Nephron (organoid): Measurements from ENCODE around the gene UNC13B.

Experiments used
- H3K27ac Mint-ChIP-seq, 3 experiments: 2 replicates each; pipeline ENCODE4 v1.8.0; 2020; ENCODE audit warnings: mixed read lengths in 3 of 3, mild to moderate bottlenecking in 2 of 3, moderate library complexity in 1 of 3
- H3K27me3 Mint-ChIP-seq: 2 replicates; pipeline ENCODE4 v1.8.0; 2021; ENCODE audit warnings: low read depth, mild to moderate bottlenecking, moderate library complexity, mixed read lengths
- H3K36me3 Mint-ChIP-seq: 2 replicates; pipeline ENCODE4 v1.8.0; 2020; ENCODE audit warnings: low read depth, mixed read lengths
- H3K4me1 Mint-ChIP-seq: 2 replicates; pipeline ENCODE4 v1.8.0; 2020; ENCODE audit warnings: mixed read lengths
- H3K4me3 Mint-ChIP-seq, 3 experiments: 2 replicates each; pipeline ENCODE4 v1.8.0; 2020; ENCODE audit warnings: mild to moderate bottlenecking in 3 of 3, mixed read lengths in 3 of 3, moderate library complexity in 2 of 3
- H3K9me3 Mint-ChIP-seq: 2 replicates; pipeline ENCODE4 v1.8.0; 2020; ENCODE audit warnings: mixed read lengths
- TF ChIP-seq, protein P1 (sequence below), 3 experiments: fragments of 200-600 bp; sonication (generic); IDR thresholded peaks; one replicate each; pipeline ENCODE4 v1.5.0; 2021; ENCODE audit warnings: antibody characterized with exemption in 3 of 3; ENCODE audit not compliant: unreplicated experiment in 3 of 3

The UNC13B gene

DNA sequence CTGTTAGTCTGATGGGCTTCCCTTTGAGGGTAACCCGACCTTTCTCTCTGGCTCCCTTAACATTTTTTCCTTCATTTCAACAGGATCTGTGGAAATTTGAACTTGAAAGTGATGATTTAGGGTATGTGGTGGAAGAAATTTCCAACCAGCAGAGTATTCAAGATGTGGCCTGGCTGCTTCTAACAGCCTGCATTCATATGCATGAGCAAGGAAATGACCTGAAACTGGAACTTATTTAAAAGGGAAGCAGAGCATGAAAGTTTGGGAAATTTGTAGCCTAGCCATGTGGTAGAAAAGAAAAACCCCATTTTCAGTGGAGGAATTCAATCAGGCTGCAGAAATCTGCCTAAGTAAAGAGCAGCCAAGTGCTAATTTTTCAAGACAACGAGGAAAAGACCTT is 41.7 kb downstream of the UNC13B start:
- Mint-ChIP-seq H3K4me1 (no peaks in the 10 kb centered on the region), H3K4me3 (no peak overlapping the region), H3K36me3 (peaks cover 23% of the 10 kb centered on the region), H3K9me3 (peaks cover 48% of the 10 kb centered on the region), H3K27me3 (no peaks in the 10 kb centered on the region), H3K27ac (no peak overlapping the region)
- TF ChIP-seq, protein P1, sequence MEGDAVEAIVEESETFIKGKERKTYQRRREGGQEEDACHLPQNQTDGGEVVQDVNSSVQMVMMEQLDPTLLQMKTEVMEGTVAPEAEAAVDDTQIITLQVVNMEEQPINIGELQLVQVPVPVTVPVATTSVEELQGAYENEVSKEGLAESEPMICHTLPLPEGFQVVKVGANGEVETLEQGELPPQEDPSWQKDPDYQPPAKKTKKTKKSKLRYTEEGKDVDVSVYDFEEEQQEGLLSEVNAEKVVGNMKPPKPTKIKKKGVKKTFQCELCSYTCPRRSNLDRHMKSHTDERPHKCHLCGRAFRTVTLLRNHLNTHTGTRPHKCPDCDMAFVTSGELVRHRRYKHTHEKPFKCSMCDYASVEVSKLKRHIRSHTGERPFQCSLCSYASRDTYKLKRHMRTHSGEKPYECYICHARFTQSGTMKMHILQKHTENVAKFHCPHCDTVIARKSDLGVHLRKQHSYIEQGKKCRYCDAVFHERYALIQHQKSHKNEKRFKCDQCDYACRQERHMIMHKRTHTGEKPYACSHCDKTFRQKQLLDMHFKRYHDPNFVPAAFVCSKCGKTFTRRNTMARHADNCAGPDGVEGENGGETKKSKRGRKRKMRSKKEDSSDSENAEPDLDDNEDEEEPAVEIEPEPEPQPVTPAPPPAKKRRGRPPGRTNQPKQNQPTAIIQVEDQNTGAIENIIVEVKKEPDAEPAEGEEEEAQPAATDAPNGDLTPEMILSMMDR (IDR thresholded peaks at IDR 0.05; ENCODE audit: unreplicated experiment in 3 of 3) = no peak

DNA sequence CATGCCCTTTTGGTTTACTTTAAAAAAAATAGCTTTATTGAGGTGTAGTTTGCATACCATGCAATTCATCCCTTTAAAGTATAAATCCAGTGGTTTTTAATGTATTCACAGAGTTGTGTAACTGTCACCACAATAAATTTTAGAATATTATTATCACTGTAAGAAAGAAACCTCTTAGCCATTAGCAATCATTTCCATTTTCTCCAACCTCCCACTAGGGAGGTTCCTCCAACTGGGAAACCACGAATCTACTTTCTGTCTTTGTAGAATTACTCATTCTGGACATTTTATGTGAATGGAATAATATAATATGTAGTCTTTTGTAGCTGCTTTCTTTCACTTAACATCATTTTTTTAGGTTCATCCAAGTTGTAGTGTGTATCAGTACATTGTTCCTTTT is 43.5 kb downstream of the UNC13B start:
- no peaks in the 10 kb centered on the region for H3K27me3 Mint-ChIP-seq
- TF ChIP-seq, protein P1 (IDR thresholded peaks at IDR 0.05; ENCODE audit: unreplicated experiment in 3 of 3) = no peak
- no peak overlapping the region for H3K27ac Mint-ChIP-seq
- H3K9me3 Mint-ChIP-seq = peaks cover 41% of the 10 kb centered on the region
- H3K36me3 Mint-ChIP-seq = peaks cover 26% of the 10 kb centered on the region
- H3K4me1 Mint-ChIP-seq = no peaks in the 10 kb centered on the region
- H3K4me3 Mint-ChIP-seq = no peak overlapping the region

DNA sequence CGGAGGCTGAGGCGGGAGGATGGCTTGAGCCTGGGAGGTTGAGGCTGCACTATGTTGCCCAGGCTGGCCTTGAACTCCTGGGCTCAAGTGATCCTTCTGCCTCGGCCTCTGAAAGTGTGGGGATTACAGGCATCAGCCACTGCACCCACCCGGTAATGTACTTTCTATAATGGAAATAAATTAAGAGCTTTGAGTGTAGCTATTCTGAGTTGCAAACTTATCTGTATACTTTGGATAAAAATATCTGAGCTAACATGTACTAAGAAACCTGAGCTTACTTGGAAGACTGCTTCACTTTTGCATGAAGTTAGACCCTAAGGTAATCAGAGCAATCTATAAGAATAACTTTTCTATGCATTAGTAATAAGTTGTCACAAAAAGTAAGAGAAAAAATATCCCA is 50.0 kb downstream of the UNC13B start:
- Mint-ChIP-seq H3K9me3 (peaks cover 12% of the 10 kb centered on the region), H3K27ac (no peak overlapping the region), H3K27me3 (no peaks in the 10 kb centered on the region), H3K4me1 (no peaks in the 10 kb centered on the region), H3K4me3 (no peak overlapping the region), H3K36me3 (peaks cover 3% of the 10 kb centered on the region)
- TF ChIP-seq, protein P1 (IDR thresholded peaks at IDR 0.05; ENCODE audit: unreplicated experiment in 3 of 3) = no peak

DNA sequence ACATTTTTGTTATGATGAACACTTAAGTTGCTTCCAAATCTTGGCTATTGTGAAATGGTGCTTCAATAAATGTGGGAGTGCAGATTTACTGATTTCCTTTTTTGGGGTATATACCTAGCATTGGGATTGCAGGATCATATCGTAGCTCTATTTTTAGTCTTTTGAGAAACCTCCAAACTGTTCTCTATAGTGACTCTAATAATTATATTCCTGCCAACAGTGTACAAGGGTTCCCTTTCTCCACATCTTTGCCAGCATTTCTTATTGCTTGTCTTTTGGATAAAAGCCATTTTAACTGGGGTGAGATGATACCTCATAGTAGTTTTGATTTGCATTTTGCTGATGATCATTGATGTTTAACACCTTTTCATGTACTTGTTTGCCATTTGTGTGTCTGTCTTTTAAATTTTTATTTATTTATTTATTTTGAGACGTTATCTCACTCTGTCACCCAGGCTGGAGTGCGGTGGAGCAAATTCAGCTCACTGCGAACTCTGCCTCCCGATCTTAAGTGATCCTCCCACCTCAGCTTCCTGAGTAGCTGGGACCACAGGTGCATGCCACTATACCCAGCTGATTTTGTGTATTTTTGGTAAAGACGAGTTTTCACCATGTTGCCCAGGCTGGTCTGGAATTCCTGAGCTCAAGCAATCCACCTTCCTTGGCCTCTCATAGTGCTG is 59.0 kb downstream of the UNC13B start:
- Mint-ChIP-seq H3K27ac (no peak overlapping the region), H3K4me3 (no peak overlapping the region), H3K9me3 (peaks cover 28% of the 10 kb centered on the region), H3K36me3 (no peaks in the 10 kb centered on the region), H3K4me1 (no peaks in the 10 kb centered on the region), H3K27me3 (peaks cover 3% of the 10 kb centered on the region)
- TF ChIP-seq, protein P1 (IDR thresholded peaks at IDR 0.05; ENCODE audit: unreplicated experiment in 3 of 3) = no peak

DNA sequence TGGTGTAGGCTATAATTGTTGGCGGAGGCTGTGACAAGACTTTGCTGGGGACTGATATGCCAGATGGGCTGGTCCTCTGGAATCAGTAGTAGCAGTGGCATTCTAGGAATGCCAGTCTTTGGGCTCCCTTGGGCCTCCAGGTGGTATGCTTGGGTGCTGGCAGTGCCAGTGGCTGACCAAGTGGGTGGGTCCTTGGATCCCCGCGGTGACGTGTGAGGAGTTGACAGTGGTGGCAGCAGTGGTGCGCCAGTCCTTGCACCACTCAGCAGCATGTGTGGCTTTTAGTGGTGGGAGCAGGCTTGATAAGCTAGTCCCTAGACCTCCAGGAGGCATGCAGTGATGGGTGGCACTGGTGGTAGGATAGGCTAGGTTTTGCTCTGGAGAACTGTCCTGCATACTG is 63.9 kb downstream of the UNC13B start:
- Mint-ChIP-seq H3K27me3 (peaks cover 3% of the 10 kb centered on the region), H3K4me3 (no peak overlapping the region), H3K9me3 (peaks cover 28% of the 10 kb centered on the region), H3K36me3 (no peaks in the 10 kb centered on the region), H3K4me1 (peaks cover 5% of the 10 kb centered on the region), H3K27ac (no peak overlapping the region)
- TF ChIP-seq, protein P1 (IDR thresholded peaks at IDR 0.05; ENCODE audit: unreplicated experiment in 3 of 3) = no peak

DNA sequence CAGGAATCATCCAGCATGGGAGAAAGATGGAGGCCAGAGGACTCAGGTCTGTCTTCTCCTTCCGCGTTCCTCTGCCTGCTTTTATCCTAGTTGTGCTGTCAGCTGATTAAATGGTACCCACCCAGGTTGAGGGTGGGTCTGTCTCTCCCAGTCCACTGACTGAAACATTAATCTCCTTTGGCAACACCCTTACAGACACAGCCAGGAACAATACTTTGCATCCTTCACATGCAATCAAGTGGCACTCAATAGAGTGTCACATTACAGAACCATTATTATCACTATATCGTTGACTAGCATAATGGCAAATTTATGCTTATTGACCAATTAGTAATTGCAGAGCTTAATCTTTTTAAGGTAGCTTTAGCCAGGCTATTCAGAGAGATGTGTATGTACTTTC is 64.8 kb downstream of the UNC13B start:
- Mint-ChIP-seq H3K4me1 (peaks cover 5% of the 10 kb centered on the region), H3K27me3 (peaks cover 3% of the 10 kb centered on the region), H3K27ac (no peak overlapping the region), H3K9me3 (peaks cover 24% of the 10 kb centered on the region), H3K4me3 (no peak overlapping the region), H3K36me3 (no peaks in the 10 kb centered on the region)
- TF ChIP-seq, protein P1 (IDR thresholded peaks at IDR 0.05; ENCODE audit: unreplicated experiment in 3 of 3) = no peak
